DND-41 (cell line): ENCODE data around the gene CMC4.

Source experiments
- EZH2 ChIP-seq: IDR thresholded peaks from 3 replicates; pipeline ENCODE4 v1.6.1; 2012; ENCODE audit warnings: borderline replicate concordance, low read depth, mild to moderate bottlenecking, moderate library complexity, low read length, inconsistent platforms; ENCODE audit not compliant: severe bottlenecking
- TF ChIP-seq, protein P1 (sequence below): IDR thresholded peaks from 2 replicates; pipeline ENCODE4 v1.5.1; 2012; ENCODE audit warnings: borderline replicate concordance, low read length, moderate library complexity, mild to moderate bottlenecking; ENCODE audit not compliant: poor library complexity, severe bottlenecking; ENCODE audit errors: extremely low read depth

DNA sequence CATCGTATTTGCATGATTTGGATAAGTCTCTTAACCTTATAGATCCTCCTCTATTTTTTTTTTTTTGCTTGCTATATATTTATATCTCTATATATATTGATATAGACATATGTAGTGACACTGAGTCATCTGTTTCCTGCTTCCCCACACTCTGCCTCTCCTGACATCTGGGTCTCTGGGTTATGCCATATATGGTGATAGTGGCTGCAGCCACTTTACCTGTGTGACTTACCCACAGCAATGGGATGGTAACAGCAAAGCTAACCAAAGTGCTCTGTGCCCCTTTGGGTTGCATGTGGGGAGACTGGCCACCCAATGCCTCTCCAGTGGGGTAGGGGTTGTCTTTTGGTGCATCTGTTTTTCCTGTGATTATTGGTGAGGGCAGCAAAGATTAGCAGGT, 14.5 kb downstream of the CMC4 start:
- TF ChIP-seq, protein P1, sequence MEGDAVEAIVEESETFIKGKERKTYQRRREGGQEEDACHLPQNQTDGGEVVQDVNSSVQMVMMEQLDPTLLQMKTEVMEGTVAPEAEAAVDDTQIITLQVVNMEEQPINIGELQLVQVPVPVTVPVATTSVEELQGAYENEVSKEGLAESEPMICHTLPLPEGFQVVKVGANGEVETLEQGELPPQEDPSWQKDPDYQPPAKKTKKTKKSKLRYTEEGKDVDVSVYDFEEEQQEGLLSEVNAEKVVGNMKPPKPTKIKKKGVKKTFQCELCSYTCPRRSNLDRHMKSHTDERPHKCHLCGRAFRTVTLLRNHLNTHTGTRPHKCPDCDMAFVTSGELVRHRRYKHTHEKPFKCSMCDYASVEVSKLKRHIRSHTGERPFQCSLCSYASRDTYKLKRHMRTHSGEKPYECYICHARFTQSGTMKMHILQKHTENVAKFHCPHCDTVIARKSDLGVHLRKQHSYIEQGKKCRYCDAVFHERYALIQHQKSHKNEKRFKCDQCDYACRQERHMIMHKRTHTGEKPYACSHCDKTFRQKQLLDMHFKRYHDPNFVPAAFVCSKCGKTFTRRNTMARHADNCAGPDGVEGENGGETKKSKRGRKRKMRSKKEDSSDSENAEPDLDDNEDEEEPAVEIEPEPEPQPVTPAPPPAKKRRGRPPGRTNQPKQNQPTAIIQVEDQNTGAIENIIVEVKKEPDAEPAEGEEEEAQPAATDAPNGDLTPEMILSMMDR: no peak
- TF ChIP-seq EZH2: no peak
